CD4-positive, alpha-beta T cell (primary cell): ENCODE data around the gene HAGHL. TPM values are rescaled to one million over a fixed set of nuclear protein-coding genes. Genes with fewer than 3 reads are reported as not detected.
A peak's percentile ranks its signal among the peaks of the same experiment; 100 is the strongest.

Experiments
- ATAC-seq: fragments of 200-7000 bp; cut with Tn5 transposase; one replicate; pipeline ENCODE4 v1.10.0; 2022; ENCODE audit warnings: mild to moderate bottlenecking; ENCODE audit not compliant: poor library complexity
- CTCF ChIA-PET: fragments of 350-600 bp; sonication (Branson Sonifier 250); formaldehyde crosslinking; loops from one replicate; lab custom pipeline; 2021; ENCODE audit warnings: antibody characterized with exemption, inconsistent platforms; lab: Charles Lee
- POLR2A ChIA-PET: fragments of 350-600 bp; sonication (Branson Sonifier 250); formaldehyde crosslinking; loops from one replicate; lab custom pipeline; 2021; ENCODE audit warnings: antibody characterized with exemption, inconsistent platforms; lab: Charles Lee
- DNase-seq, 14 experiments: peaks; one replicate each; pipeline ENCODE4 v3.0.0-alpha.2; 2013 to 2020; ENCODE audit warnings: mixed read lengths in 2 of 14
- H3K27ac ChIP-seq, 2 donors: one replicate each; pipeline versions ENCODE4 v1.5.1 to v1.7.0; 2013; ENCODE audit warnings: low read length in 2 of 2, low read depth in 1 of 2, mild to moderate bottlenecking in 1 of 2
- H3K27me3 ChIP-seq, 2 experiments: 1 replicate in 1 of 2; 2 replicates in 1 of 2; pipeline versions ENCODE4 v1.6.1 to v1.7.0; 2013; ENCODE audit warnings: low read length in 2 of 2, control low read depth in 1 of 2, mild to moderate bottlenecking in 1 of 2, moderate library complexity in 1 of 2; ENCODE audit not compliant: insufficient read depth in 2 of 2, control insufficient read depth in 1 of 2
- H3K36me3 ChIP-seq: one replicate; pipeline ENCODE4 v1.6.1; 2013; ENCODE audit warnings: low read length, control low read depth; ENCODE audit not compliant: insufficient read depth
- H3K4me1 ChIP-seq: one replicate; pipeline ENCODE4 v1.6.1; 2013; ENCODE audit warnings: low read length, control low read depth; ENCODE audit not compliant: insufficient read depth
- H3K4me3 ChIP-seq: one replicate; pipeline ENCODE4 v1.5.1; 2013; ENCODE audit warnings: mild to moderate bottlenecking, low read length, moderate library complexity
- H3K9me3 ChIP-seq, 2 experiments: 1 replicate in 1 of 2; 2 replicates in 1 of 2; pipeline versions ENCODE4 v1.6.1 to v1.7.0; 2013; ENCODE audit warnings: low read length in 2 of 2, mild to moderate bottlenecking in 2 of 2, control low read depth in 1 of 2, moderate library complexity in 1 of 2; ENCODE audit not compliant: control insufficient read depth in 1 of 2, insufficient read depth in 1 of 2
- H3K27ac Mint-ChIP-seq: one replicate; pipeline ENCODE4 v1.8.0; 2020; ENCODE audit warnings: mixed read lengths
- H3K27me3 Mint-ChIP-seq: one replicate; pipeline ENCODE4 v1.8.0; 2021; ENCODE audit warnings: mixed read lengths
- H3K36me3 Mint-ChIP-seq: one replicate; pipeline ENCODE4 v1.8.0; 2021; ENCODE audit warnings: low read depth, mixed read lengths
- H3K4me1 Mint-ChIP-seq: one replicate; pipeline ENCODE4 v1.8.0; 2021; ENCODE audit warnings: low read depth, mixed read lengths
- H3K4me3 Mint-ChIP-seq: one replicate; pipeline ENCODE4 v1.8.0; 2020; ENCODE audit warnings: mild to moderate bottlenecking, mixed read lengths
- H3K9me3 Mint-ChIP-seq: one replicate; pipeline ENCODE4 v1.8.0; 2020; ENCODE audit warnings: mixed read lengths
- intact Hi-C, 2 experiments: fragments of 100-400 bp; cut with DNase I in 1 of 2; cut with micrococcal nuclease in 1 of 2; formaldehyde crosslinking; loops; one replicate each; pipeline versions ENCODE4 v1.15.1 to v1.9.0; 2023 to 2025; cut with DNase I, micrococcal nuclease
- total RNA-seq, 174 experiments: library from RNA in 2 of 174; stranded (reverse) in 2 of 174; gene quantifications; one replicate each; pipeline ENCODE4 v1.2.3 and lab custom pipeline; 2021 to 2026
- TF ChIP-seq, protein P1 (sequence below): fragments of 200-600 bp; IDR thresholded peaks from one replicate; pipeline ENCODE4 v1.8.0; 2022; ENCODE audit warnings: antibody characterized with exemption, mild to moderate bottlenecking

HAGHL gene
- total RNA-seq, 2 experiments from 2014 or later, result 7.1 to 9.2 TPM

DNA sequence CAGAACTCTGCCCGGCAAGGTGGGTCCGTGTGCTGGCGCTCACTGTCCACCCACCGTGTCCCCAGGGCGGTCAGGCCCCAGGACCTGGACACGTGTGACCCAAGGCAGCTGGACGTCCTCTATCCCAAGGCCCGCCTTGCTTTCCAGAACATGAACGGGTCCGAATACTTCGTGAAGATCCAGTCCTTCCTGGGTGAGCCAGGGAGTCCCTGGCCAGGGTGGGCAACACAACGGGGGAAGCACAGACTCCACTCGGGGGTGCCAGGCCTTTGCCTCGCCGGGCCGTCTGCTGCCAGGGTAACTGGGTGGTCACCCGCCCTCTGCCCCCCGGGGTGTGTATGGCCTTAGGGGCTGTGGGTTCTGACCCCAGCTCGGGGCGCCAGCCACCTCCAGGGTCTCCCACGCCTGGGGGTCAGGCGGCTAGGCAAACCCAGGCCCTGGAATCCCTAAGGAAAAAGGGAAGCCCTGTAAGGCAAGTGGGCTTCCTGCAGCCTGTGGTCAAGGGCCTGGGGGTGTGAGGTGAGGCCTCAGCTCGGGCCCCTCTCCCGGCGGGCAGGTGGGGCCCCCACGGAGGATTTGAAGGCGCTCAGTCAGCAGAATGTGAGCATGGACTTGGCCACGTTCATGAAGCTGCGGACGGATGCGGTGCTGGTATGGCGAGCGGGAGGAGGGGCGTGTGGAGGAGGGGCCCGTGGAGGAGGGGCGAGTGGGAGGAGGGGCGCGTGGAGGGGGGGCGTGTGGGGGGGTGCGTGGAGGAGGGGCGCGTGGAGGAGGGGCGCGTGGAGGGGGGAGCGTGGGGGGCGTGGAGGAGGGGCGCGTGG, 40.1 kb downstream of the HAGHL start:
- ChIA-PET CTCF (no interaction called here), POLR2A (no interaction called here)
- H3K36me3 Mint-ChIP-seq, result no peaks in the 10 kb centered on the region
- H3K9me3 Mint-ChIP-seq, result no peaks in the 10 kb centered on the region
- no peaks in the 10 kb centered on the region for H3K9me3 ChIP-seq
- H3K4me1 ChIP-seq, result no peaks in the 10 kb centered on the region
- no peaks in the 10 kb centered on the region for H3K36me3 ChIP-seq
- DNase-seq (peak in 2 of 14 experiments; percentile 4 to 19), ATAC-seq (no peak)
- no peak overlapping the region for H3K27ac ChIP-seq
- H3K4me3 ChIP-seq, result no peak overlapping the region
- peaks cover 0 to 2% of the 10 kb centered on the region in 2 experiments for H3K27me3 ChIP-seq
- TF ChIP-seq, protein P1, sequence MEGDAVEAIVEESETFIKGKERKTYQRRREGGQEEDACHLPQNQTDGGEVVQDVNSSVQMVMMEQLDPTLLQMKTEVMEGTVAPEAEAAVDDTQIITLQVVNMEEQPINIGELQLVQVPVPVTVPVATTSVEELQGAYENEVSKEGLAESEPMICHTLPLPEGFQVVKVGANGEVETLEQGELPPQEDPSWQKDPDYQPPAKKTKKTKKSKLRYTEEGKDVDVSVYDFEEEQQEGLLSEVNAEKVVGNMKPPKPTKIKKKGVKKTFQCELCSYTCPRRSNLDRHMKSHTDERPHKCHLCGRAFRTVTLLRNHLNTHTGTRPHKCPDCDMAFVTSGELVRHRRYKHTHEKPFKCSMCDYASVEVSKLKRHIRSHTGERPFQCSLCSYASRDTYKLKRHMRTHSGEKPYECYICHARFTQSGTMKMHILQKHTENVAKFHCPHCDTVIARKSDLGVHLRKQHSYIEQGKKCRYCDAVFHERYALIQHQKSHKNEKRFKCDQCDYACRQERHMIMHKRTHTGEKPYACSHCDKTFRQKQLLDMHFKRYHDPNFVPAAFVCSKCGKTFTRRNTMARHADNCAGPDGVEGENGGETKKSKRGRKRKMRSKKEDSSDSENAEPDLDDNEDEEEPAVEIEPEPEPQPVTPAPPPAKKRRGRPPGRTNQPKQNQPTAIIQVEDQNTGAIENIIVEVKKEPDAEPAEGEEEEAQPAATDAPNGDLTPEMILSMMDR, result no peak
- H3K27me3 Mint-ChIP-seq, result no peaks in the 10 kb centered on the region
- H3K27ac Mint-ChIP-seq, result no peak overlapping the region
- no peak overlapping the region for H3K4me3 Mint-ChIP-seq
- intact Hi-C loops, result no loop called here
- H3K4me1 Mint-ChIP-seq, result no peaks in the 10 kb centered on the region

DNA sequence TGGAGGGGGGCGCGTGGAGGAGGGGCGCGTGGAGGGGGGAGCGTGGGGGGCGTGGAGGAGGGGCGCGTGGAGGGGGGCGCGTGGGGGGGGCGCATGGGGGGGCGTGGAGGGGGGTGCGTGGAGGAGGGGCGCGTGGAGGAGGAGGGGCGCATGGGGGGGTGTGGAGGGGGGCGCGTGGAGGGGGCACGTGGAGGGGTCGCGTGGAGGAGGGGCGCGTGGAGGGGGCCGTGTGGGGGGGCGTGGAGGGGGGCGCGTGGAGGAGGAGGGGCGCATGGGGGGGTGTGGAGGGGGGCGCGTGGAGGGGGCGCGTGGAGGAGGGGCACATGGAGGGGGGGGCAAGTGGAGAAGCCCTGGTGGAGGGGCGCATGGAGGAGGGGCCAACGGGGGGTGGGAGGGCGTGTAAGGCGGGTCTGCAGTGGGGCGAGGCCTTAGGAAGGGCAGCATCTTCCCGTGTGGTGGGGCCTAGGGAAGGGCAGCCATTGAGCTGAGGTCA, 40.9 kb downstream of the HAGHL start:
- Mint-ChIP-seq H3K4me3 (no peak overlapping the region), H3K36me3 (no peaks in the 10 kb centered on the region), H3K4me1 (no peaks in the 10 kb centered on the region), H3K27ac (no peak overlapping the region), H3K9me3 (no peaks in the 10 kb centered on the region), H3K27me3 (no peaks in the 10 kb centered on the region)
- H3K4me3 ChIP-seq, result no peak overlapping the region
- TF ChIP-seq, protein P1, result no peak
- CTCF ChIA-PET, result no interaction called here
- no peak overlapping the region for H3K27ac ChIP-seq
- H3K4me1 ChIP-seq, result no peaks in the 10 kb centered on the region
- H3K27me3 ChIP-seq, result peaks cover 0 to 2% of the 10 kb centered on the region in 2 experiments
- intact Hi-C loops, result no loop called here
- POLR2A ChIA-PET, result no interaction called here
- DNase-seq (peak in 1 of 14 experiments; percentile 16), ATAC-seq (no peak)
- H3K9me3 ChIP-seq, result no peaks in the 10 kb centered on the region
- no peaks in the 10 kb centered on the region for H3K36me3 ChIP-seq

DNA sequence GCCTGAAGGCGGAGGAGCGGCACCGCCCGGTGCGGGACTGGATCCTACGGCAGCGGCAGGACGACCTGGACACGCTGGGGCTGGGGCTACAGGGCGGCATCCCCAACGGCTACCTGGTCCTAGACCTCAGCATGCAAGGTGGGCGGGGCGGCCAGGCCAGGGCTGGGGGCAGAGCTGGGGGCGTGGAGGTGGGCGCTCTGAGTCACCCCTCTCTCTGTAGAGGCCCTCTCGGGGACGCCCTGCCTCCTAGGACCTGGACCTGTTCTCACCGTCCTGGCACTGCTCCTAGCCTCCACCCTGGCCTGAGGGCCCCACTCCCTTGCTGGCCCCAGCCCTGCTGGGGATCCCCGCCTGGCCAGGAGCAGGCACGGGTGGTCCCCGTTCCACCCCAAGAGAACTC, 41.5 kb downstream of the HAGHL start:
- POLR2A ChIA-PET, result no interaction called here
- CTCF ChIA-PET, result no interaction called here
- Mint-ChIP-seq H3K4me3 (no peak overlapping the region), H3K9me3 (no peaks in the 10 kb centered on the region), H3K4me1 (no peaks in the 10 kb centered on the region), H3K36me3 (no peaks in the 10 kb centered on the region), H3K27me3 (no peaks in the 10 kb centered on the region), H3K27ac (no peak overlapping the region)
- no peaks in the 10 kb centered on the region for H3K36me3 ChIP-seq
- no peaks in the 10 kb centered on the region for H3K9me3 ChIP-seq
- H3K4me1 ChIP-seq, result no peaks in the 10 kb centered on the region
- no peak overlapping the region for H3K27ac ChIP-seq
- TF ChIP-seq, protein P1, result no peak
- ATAC-seq (no peak), DNase-seq (peak in 1 of 14 experiments; percentile 19)
- no peak overlapping the region for H3K4me3 ChIP-seq
- peaks cover 0 to 2% of the 10 kb centered on the region in 2 experiments for H3K27me3 ChIP-seq
- intact Hi-C loops, result no loop called here
